Ishikawa (cell line): ENCODE data around the gene C11orf21.

Experiments used
- CEBPB ChIP-seq: IDR thresholded peaks from 2 replicates; pipeline ENCODE4 v1.6.1; 2012
- CREB1 ChIP-seq: IDR thresholded peaks from 2 replicates; pipeline ENCODE4 v1.6.1; 2012; ENCODE audit warnings: low read depth
- EGR1 ChIP-seq: IDR thresholded peaks from 2 replicates; pipeline ENCODE4 v1.6.1; 2012
- EP300 ChIP-seq: IDR thresholded peaks from 2 replicates; pipeline ENCODE4 v1.6.1; 2012; ENCODE audit warnings: borderline replicate concordance
- FOXM1 ChIP-seq: IDR thresholded peaks from 2 replicates; pipeline ENCODE4 v1.6.1; 2012; ENCODE audit warnings: low read depth, borderline replicate concordance
- MAX ChIP-seq: IDR thresholded peaks from 2 replicates; pipeline ENCODE4 v1.6.1; 2012
- NFIC ChIP-seq: IDR thresholded peaks from 2 replicates; pipeline ENCODE4 v1.6.1; 2012
- RAD21 ChIP-seq: IDR thresholded peaks from 2 replicates; pipeline ENCODE4 v1.6.1; 2012; ENCODE audit warnings: low read depth
- REST ChIP-seq: IDR thresholded peaks from 2 replicates; pipeline ENCODE4 v1.6.1; 2012; ENCODE audit warnings: low read depth, mild to moderate bottlenecking
- TAF1 ChIP-seq: IDR thresholded peaks from 2 replicates; pipeline ENCODE4 v1.6.1; 2012; ENCODE audit warnings: low read depth, mild to moderate bottlenecking
- TCF12 ChIP-seq: IDR thresholded peaks from 2 replicates; pipeline ENCODE4 v1.6.1; 2012; ENCODE audit warnings: low read depth
- TEAD4 ChIP-seq: IDR thresholded peaks from 2 replicates; pipeline ENCODE4 v1.6.1; 2012
- USF1 ChIP-seq: IDR thresholded peaks from 2 replicates; pipeline ENCODE4 v1.6.1; 2012
- YY1 ChIP-seq: IDR thresholded peaks from 2 replicates; pipeline ENCODE4 v1.6.1; 2012; ENCODE audit warnings: low read depth
- ZBTB7A ChIP-seq: IDR thresholded peaks from 2 replicates; pipeline ENCODE4 v1.6.1; 2012; ENCODE audit warnings: low read depth

The C11orf21 gene

GRCh38 chr11:2289350-2289749 is 12.4 kb downstream of the C11orf21 start:
- TF ChIP-seq FOXM1: no peak
- TF ChIP-seq NFIC: no peak
- no peak for TF ChIP-seq CREB1
- no peak for TF ChIP-seq MAX
- TF ChIP-seq EGR1: no peak
- no peak for TF ChIP-seq TEAD4
- no peak for TF ChIP-seq EP300

- TF ChIP-seq CREB1 (no peak), YY1 (no peak), EGR1 (no peak), ZBTB7A (no peak), NFIC (no peak), TAF1 (no peak)
Measured at GRCh38 chr11:2287091-2287490, 14.6 kb downstream of the C11orf21 start.

GRCh38 chr11:2280208-2280607 is 21.5 kb downstream of the C11orf21 start:
- TF ChIP-seq EGR1 (no peak), YY1 (no peak), TAF1 (no peak), FOXM1 (no peak), CREB1 (no peak), ZBTB7A (no peak), NFIC (no peak), MAX (no peak), RAD21 (no peak), TEAD4 (no peak), CEBPB (no peak), USF1 (no peak), TCF12 (no peak), EP300 (no peak), REST (no peak)

GRCh38 chr11:2277933-2278523 is 23.7 kb downstream of the C11orf21 start:
- TF ChIP-seq CREB1 (no peak), EP300 (no peak), FOXM1 (no peak), CEBPB (no peak), REST (no peak), EGR1 (no peak), MAX (no peak), TEAD4 (no peak), TCF12 (no peak), RAD21 (no peak), NFIC (no peak), YY1 (no peak), ZBTB7A (no peak), TAF1 (no peak)

GRCh38 chr11:2277008-2277346 is 24.7 kb downstream of the C11orf21 start:
- TF ChIP-seq ZBTB7A: no peak
- no peak for TF ChIP-seq TEAD4
- no peak for TF ChIP-seq CEBPB
- no peak for TF ChIP-seq FOXM1
- TF ChIP-seq CREB1: no peak
- TF ChIP-seq EP300: no peak
- no peak for TF ChIP-seq TAF1
- TF ChIP-seq EGR1: no peak
- no peak for TF ChIP-seq USF1
- no peak for TF ChIP-seq TCF12
- no peak for TF ChIP-seq NFIC
- no peak for TF ChIP-seq YY1
- no peak for TF ChIP-seq REST
- TF ChIP-seq MAX: no peak
- TF ChIP-seq RAD21: no peak
